Measurements from ENCODE around the gene STK16. TPM values are rescaled to one million over a fixed set of nuclear protein-coding genes. Genes with fewer than 3 reads are reported as not detected.

STK16 gene
- polyA plus RNA-seq, 2 donors, result 20.4 to 33.3 TPM

GRCh38 chr2:219290381-219291171, 45.3 kb downstream of the STK16 start:
- no peaks in the 10 kb centered on the region for H3K27me3 ChIP-seq (ENCODE audit: control insufficient read depth in 1 of 2, insufficient read depth in 2 of 2, low read length in 2 of 2)
- peaks cover 3 to 27% of the 10 kb centered on the region in 2 donors for H3K4me1 ChIP-seq (ENCODE audit: control insufficient read depth in 2 of 2, insufficient read depth in 2 of 2, low read length in 1 of 2)
- H3K9me3 ChIP-seq (ENCODE audit: control insufficient read depth in 2 of 2, insufficient read depth in 1 of 2, low read depth in 1 of 2, low read length in 1 of 2), result no peaks in the 10 kb centered on the region
- H3K27ac ChIP-seq (ENCODE audit: low read depth in 2 of 2, low read length in 1 of 2), result no peak overlapping the region
- peaks cover 0 to 1% of the 10 kb centered on the region in 2 donors for H3K36me3 ChIP-seq (ENCODE audit: control insufficient read depth in 2 of 2, insufficient read depth in 2 of 2, low read length in 1 of 2)
- H3K4me3 ChIP-seq (ENCODE audit: low read depth in 1 of 2, low read length in 2 of 2), result no peak overlapping the region
- 84 to 86% methylated on average over 16 of the region's 16 CpGs for WGBS, 2 donors

- Histone ChIP-seq H3K36me3 (ENCODE audit: control insufficient read depth in 2 of 2, insufficient read depth in 2 of 2, low read length in 1 of 2) (no peaks in the 10 kb centered on the region), H3K27me3 (ENCODE audit: control insufficient read depth in 1 of 2, insufficient read depth in 2 of 2, low read length in 2 of 2) (no peaks in the 10 kb centered on the region), H3K9me3 (ENCODE audit: control insufficient read depth in 2 of 2, insufficient read depth in 1 of 2, low read depth in 1 of 2, low read length in 1 of 2) (no peaks in the 10 kb centered on the region), H3K27ac (ENCODE audit: low read depth in 2 of 2, low read length in 1 of 2) (no peak overlapping the region), H3K4me1 (ENCODE audit: control insufficient read depth in 2 of 2, insufficient read depth in 2 of 2, low read length in 1 of 2) (peaks cover 3 to 23% of the 10 kb centered on the region in 2 donors), H3K4me3 (ENCODE audit: low read depth in 1 of 2, low read length in 2 of 2) (no peak overlapping the region)
- WGBS, 2 donors, result 82 to 90% methylated on average over 6 to 7 of the region's 7 CpGs
Measured at GRCh38 chr2:219291394-219291793, 46.1 kb downstream of the STK16 start.

- Histone ChIP-seq H3K4me3 (ENCODE audit: low read depth in 1 of 2, low read length in 2 of 2) (no peak overlapping the region), H3K27me3 (ENCODE audit: control insufficient read depth in 1 of 2, insufficient read depth in 2 of 2, low read length in 2 of 2) (no peaks in the 10 kb centered on the region), H3K36me3 (ENCODE audit: control insufficient read depth in 2 of 2, insufficient read depth in 2 of 2, low read length in 1 of 2) (no peaks in the 10 kb centered on the region), H3K27ac (ENCODE audit: low read depth in 2 of 2, low read length in 1 of 2) (no peak overlapping the region), H3K4me1 (ENCODE audit: control insufficient read depth in 2 of 2, insufficient read depth in 2 of 2, low read length in 1 of 2) (peaks cover 3 to 18% of the 10 kb centered on the region in 2 donors), H3K9me3 (ENCODE audit: control insufficient read depth in 2 of 2, insufficient read depth in 1 of 2, low read depth in 1 of 2, low read length in 1 of 2) (no peaks in the 10 kb centered on the region)
- WGBS, 2 donors, result 70 to 82% methylated on average over 4 of the region's 4 CpGs
Measured at GRCh38 chr2:219291910-219292490, 46.7 kb downstream of the STK16 start.

- Histone ChIP-seq H3K9me3 (ENCODE audit: control insufficient read depth in 2 of 2, insufficient read depth in 1 of 2, low read depth in 1 of 2, low read length in 1 of 2) (no peaks in the 10 kb centered on the region), H3K36me3 (ENCODE audit: control insufficient read depth in 2 of 2, insufficient read depth in 2 of 2, low read length in 1 of 2) (no peaks in the 10 kb centered on the region), H3K4me1 (ENCODE audit: control insufficient read depth in 2 of 2, insufficient read depth in 2 of 2, low read length in 1 of 2) (peaks cover 3 to 16% of the 10 kb centered on the region in 2 donors), H3K27ac (ENCODE audit: low read depth in 2 of 2, low read length in 1 of 2) (no peak overlapping the region), H3K27me3 (ENCODE audit: control insufficient read depth in 1 of 2, insufficient read depth in 2 of 2, low read length in 2 of 2) (no peaks in the 10 kb centered on the region), H3K4me3 (ENCODE audit: low read depth in 1 of 2, low read length in 2 of 2) (no peak overlapping the region)
- WGBS, 2 donors, result 88 to 90% methylated on average over 9 of the region's 9 CpGs
Measured at GRCh38 chr2:219292616-219293015, 47.3 kb downstream of the STK16 start.

GRCh38 chr2:219293736-219294231, 48.5 kb downstream of the STK16 start:
- 86 to 94% methylated on average over 5 of the region's 5 CpGs for WGBS, 2 donors
- Histone ChIP-seq H3K4me1 (ENCODE audit: control insufficient read depth in 2 of 2, insufficient read depth in 2 of 2, low read length in 1 of 2) (peaks cover 3 to 11% of the 10 kb centered on the region in 2 donors), H3K36me3 (ENCODE audit: control insufficient read depth in 2 of 2, insufficient read depth in 2 of 2, low read length in 1 of 2) (no peaks in the 10 kb centered on the region), H3K27ac (ENCODE audit: low read depth in 2 of 2, low read length in 1 of 2) (no peak overlapping the region), H3K27me3 (ENCODE audit: control insufficient read depth in 1 of 2, insufficient read depth in 2 of 2, low read length in 2 of 2) (no peaks in the 10 kb centered on the region), H3K9me3 (ENCODE audit: control insufficient read depth in 2 of 2, insufficient read depth in 1 of 2, low read depth in 1 of 2, low read length in 1 of 2) (no peaks in the 10 kb centered on the region), H3K4me3 (ENCODE audit: low read depth in 1 of 2, low read length in 2 of 2) (no peak overlapping the region)

- H3K4me1 ChIP-seq (ENCODE audit: control insufficient read depth in 2 of 2, insufficient read depth in 2 of 2, low read length in 1 of 2), result peaks cover 0 to 9% of the 10 kb centered on the region in 2 donors
- peak overlapping the region; percentile 50 to 64 for H3K4me3 ChIP-seq (ENCODE audit: low read depth in 1 of 2, low read length in 2 of 2)
- no peaks in the 10 kb centered on the region for H3K27me3 ChIP-seq (ENCODE audit: control insufficient read depth in 1 of 2, insufficient read depth in 2 of 2, low read length in 2 of 2)
- WGBS, 2 donors, result 8 to 9% methylated on average over 59 to 67 of the region's 67 CpGs
- no peaks in the 10 kb centered on the region for H3K36me3 ChIP-seq (ENCODE audit: control insufficient read depth in 2 of 2, insufficient read depth in 2 of 2, low read length in 1 of 2)
- no peaks in the 10 kb centered on the region for H3K9me3 ChIP-seq (ENCODE audit: control insufficient read depth in 2 of 2, insufficient read depth in 1 of 2, low read depth in 1 of 2, low read length in 1 of 2)
- H3K27ac ChIP-seq (ENCODE audit: low read depth in 2 of 2, low read length in 1 of 2), result peak overlapping the region; percentile 58 to 65
Measured at GRCh38 chr2:219294356-219295351, 49.4 kb downstream of the STK16 start.

- WGBS, 2 donors, result 86 to 90% methylated on average over 14 of the region's 14 CpGs
Measured at GRCh38 chr2:219296142-219296541, 50.9 kb downstream of the STK16 start.

GRCh38 chr2:219296631-219297391, 51.5 kb downstream of the STK16 start:
- no peak overlapping the region for H3K27ac ChIP-seq (ENCODE audit: low read depth in 2 of 2, low read length in 1 of 2)
- H3K4me1 ChIP-seq (ENCODE audit: control insufficient read depth in 2 of 2, insufficient read depth in 2 of 2, low read length in 1 of 2), result peaks cover 0 to 3% of the 10 kb centered on the region in 2 donors
- H3K27me3 ChIP-seq (ENCODE audit: control insufficient read depth in 1 of 2, insufficient read depth in 2 of 2, low read length in 2 of 2), result no peaks in the 10 kb centered on the region
- no peaks in the 10 kb centered on the region for H3K36me3 ChIP-seq (ENCODE audit: control insufficient read depth in 2 of 2, insufficient read depth in 2 of 2, low read length in 1 of 2)
- 84 to 86% methylated on average over 25 of the region's 25 CpGs for WGBS, 2 donors
- H3K9me3 ChIP-seq (ENCODE audit: control insufficient read depth in 2 of 2, insufficient read depth in 1 of 2, low read depth in 1 of 2, low read length in 1 of 2), result no peaks in the 10 kb centered on the region
- H3K4me3 ChIP-seq (ENCODE audit: low read depth in 1 of 2, low read length in 2 of 2), result no peak overlapping the region

More at GRCh38 chr2:219296142-219296541, 50.9 kb downstream of the STK16 start:
- Histone ChIP-seq H3K9me3 (ENCODE audit: control insufficient read depth in 2 of 2, insufficient read depth in 1 of 2, low read depth in 1 of 2, low read length in 1 of 2) (no peaks in the 10 kb centered on the region), H3K27ac (ENCODE audit: low read depth in 2 of 2, low read length in 1 of 2) (no peak overlapping the region), H3K27me3 (ENCODE audit: control insufficient read depth in 1 of 2, insufficient read depth in 2 of 2, low read length in 2 of 2) (no peaks in the 10 kb centered on the region), H3K4me1 (ENCODE audit: control insufficient read depth in 2 of 2, insufficient read depth in 2 of 2, low read length in 1 of 2) (peaks cover 0 to 3% of the 10 kb centered on the region in 2 donors), H3K4me3 (ENCODE audit: low read depth in 1 of 2, low read length in 2 of 2) (no peak overlapping the region), H3K36me3 (ENCODE audit: control insufficient read depth in 2 of 2, insufficient read depth in 2 of 2, low read length in 1 of 2) (no peaks in the 10 kb centered on the region)
